ENCODE results near the gene DUS1L.

Gene DUS1L

DNA sequence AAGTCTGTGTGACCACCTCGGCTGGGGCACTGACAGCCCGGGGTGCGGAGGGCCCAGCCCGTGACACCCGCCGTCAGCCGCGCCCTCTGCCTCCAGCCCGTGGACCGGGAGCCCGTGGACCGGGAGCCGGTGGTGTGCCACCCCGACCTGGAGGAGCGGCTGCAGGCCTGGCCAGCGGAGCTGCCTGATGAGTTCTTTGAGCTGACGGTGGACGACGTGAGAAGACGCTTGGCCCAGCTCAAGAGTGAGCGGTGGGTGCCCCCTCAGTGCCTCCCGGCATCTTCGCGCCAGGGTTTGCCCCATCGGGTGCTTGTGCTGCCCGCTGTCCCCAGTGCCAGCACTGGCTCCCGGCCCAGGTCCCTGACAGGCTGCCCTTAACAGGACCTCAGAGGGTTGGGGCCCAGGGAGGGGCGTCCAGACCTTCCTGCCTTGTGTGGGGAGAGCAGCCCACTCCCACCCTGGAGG, 56.6 kb downstream of the DUS1L start:
- H3K4me3 ChIP-seq (ENCODE audit: low read depth, low read length): no peak overlapping the region
- DNase-seq (ENCODE audit: low read depth): no peak
- TF ChIP-seq, protein P1, sequence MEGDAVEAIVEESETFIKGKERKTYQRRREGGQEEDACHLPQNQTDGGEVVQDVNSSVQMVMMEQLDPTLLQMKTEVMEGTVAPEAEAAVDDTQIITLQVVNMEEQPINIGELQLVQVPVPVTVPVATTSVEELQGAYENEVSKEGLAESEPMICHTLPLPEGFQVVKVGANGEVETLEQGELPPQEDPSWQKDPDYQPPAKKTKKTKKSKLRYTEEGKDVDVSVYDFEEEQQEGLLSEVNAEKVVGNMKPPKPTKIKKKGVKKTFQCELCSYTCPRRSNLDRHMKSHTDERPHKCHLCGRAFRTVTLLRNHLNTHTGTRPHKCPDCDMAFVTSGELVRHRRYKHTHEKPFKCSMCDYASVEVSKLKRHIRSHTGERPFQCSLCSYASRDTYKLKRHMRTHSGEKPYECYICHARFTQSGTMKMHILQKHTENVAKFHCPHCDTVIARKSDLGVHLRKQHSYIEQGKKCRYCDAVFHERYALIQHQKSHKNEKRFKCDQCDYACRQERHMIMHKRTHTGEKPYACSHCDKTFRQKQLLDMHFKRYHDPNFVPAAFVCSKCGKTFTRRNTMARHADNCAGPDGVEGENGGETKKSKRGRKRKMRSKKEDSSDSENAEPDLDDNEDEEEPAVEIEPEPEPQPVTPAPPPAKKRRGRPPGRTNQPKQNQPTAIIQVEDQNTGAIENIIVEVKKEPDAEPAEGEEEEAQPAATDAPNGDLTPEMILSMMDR (conservative IDR thresholded peaks at IDR 0.05; ENCODE audit: low read depth, low read length): no peak

DNA sequence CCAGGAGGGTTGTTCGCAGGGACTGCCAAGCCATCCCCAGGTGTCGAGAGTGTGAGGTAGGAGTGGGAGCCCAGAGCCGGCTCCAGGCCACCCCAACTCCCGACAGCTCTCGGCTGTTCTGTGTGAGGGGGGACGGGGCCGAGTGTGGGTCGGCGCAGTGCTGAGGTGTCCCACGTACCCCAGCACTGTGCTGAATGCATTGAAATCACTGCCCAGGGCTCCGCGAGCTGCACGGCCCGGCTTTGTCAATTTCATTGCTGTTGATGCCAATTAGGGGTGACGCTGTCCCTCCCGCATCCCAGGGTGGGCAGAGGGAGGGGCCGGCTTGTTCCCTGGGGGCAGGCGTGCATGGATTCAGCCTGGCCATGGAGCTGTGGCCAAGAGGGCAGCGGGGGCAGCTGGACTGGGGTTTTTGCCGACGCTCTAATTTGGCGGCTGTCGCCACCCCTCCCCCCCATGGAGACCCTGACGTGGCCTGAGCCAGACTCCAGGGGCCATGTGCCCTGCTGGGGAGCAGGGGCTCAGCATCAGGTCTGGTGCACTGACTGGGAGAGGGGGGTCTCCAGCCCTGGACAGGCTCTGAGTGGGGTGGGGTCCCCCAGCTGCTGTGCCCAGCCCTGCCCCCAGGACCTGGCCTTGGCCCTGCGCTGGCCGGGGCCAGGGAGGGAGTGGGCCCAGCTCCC, 57.2 kb downstream of the DUS1L start:
- TF ChIP-seq, protein P1 (conservative IDR thresholded peaks at IDR 0.05; ENCODE audit: low read depth, low read length): no peak
- no peak for DNase-seq (ENCODE audit: low read depth)
- H3K4me3 ChIP-seq (ENCODE audit: low read depth, low read length): no peak overlapping the region

Data from choroid plexus epithelial cell (primary cell).